IPS-15b (cell line): ENCODE measurements around the gene NUCKS1.
A peak's percentile ranks its signal among the peaks of the same experiment; 100 is the strongest.

Experiments
- H3K27me3 ChIP-seq: one replicate; pipeline ENCODE4 v1.6.1; 2013; ENCODE audit warnings: low read length; ENCODE audit not compliant: control insufficient read depth, insufficient read depth
- H3K36me3 ChIP-seq: one replicate; pipeline ENCODE4 v1.6.1; 2013; ENCODE audit warnings: low read length; ENCODE audit not compliant: control insufficient read depth, insufficient read depth
- H3K4me1 ChIP-seq: one replicate; pipeline ENCODE4 v1.6.1; 2013; ENCODE audit warnings: mild to moderate bottlenecking, low read length; ENCODE audit not compliant: control insufficient read depth, insufficient read depth
- H3K4me3 ChIP-seq: one replicate; pipeline ENCODE4 v1.5.1; 2013; ENCODE audit warnings: low read depth, low read length
- H3K9ac ChIP-seq: one replicate; pipeline ENCODE4 v1.6.1; 2013; ENCODE audit warnings: low read depth, mild to moderate bottlenecking, low read length
- H3K9me3 ChIP-seq: one replicate; pipeline ENCODE4 v1.6.1; 2013; ENCODE audit warnings: mild to moderate bottlenecking, low read length; ENCODE audit not compliant: control insufficient read depth, insufficient read depth

Gene NUCKS1, protein sequence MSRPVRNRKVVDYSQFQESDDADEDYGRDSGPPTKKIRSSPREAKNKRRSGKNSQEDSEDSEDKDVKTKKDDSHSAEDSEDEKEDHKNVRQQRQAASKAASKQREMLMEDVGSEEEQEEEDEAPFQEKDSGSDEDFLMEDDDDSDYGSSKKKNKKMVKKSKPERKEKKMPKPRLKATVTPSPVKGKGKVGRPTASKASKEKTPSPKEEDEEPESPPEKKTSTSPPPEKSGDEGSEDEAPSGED

DNA sequence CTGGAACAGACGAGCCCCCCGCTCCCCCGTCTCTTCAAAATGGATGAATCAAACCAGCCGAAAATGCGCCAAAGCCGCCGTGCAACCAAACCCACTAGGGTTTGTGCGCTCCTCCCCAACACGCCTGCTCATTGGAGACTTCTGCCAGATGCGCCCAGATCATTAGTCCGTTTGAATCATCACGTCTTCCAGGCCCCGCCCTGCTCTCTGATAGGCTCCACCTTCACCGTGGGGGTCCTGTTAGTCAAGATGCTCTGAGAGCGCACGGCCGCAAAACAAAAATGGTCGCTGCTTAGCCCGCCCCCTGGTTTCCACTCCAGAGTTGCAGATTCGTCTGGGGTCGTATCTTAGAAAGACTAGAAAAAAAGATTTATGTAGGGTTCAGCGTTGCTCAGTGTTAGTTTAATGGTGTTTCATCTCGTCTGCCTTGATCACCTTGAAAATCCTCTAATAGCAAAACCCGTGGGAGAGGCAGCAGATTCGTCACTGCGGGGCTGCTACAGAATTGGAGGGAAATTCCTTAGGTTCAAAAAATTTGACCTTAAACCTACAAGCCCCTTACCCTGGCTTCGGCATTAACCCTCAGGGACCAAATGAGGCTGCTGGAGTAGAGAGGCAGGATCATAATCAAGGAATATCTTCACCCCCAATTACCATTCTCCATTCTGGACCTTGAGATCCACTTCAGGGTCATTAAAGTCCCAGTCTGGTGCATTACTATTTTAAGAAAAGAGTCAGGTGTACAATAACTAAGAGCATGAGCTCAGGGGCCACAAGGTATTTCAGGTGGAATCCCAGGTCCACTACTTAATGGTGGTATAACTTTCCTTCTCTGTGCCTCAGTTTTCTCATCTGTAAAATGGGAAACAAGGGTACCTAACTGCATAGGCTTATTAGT lies at the start of gene NUCKS1:
Gene NUCKS1 (minus strand): TSS at position 45 of the 898 bp plus-strand sequence. CDS start 209 bp downstream, outside the sequence.
- H3K4me3 ChIP-seq: peak within 1 kb of the TSS; percentile 88
- H3K4me1 ChIP-seq: peaks cover 16% of the 10 kb centered on the region
- H3K27me3 ChIP-seq: no peaks in the 10 kb centered on the region
- no peaks in the 10 kb centered on the region for H3K36me3 ChIP-seq
- H3K9me3 ChIP-seq: no peaks in the 10 kb centered on the region
- H3K9ac ChIP-seq: peak within 1 kb of the TSS; percentile 82

DNA sequence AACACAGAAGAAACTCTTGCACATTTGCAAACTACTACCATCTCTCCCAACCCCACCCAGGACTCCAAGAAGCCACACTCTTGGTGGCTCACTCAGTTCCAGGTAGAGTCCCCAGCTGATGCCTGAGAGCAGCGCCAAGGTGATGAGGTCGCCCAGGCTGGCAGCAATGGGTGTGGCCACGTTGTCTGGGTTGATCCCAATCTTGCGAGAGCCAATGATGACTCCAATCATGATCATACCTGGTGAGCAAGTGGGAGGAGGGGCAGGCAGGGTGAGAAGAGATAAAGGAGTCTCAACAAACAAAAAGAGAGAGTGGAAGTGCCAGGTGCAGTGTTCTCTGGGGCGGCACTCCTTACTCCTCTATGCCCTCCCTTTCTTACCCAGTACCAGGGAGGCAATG lies 48.6 kb upstream of the NUCKS1 start:
- Histone ChIP-seq H3K27me3 (no peaks in the 10 kb centered on the region), H3K4me1 (no peaks in the 10 kb centered on the region), H3K9me3 (no peaks in the 10 kb centered on the region), H3K9ac (no peak overlapping the region), H3K4me3 (no peak overlapping the region), H3K36me3 (peaks cover 42% of the 10 kb centered on the region)

DNA sequence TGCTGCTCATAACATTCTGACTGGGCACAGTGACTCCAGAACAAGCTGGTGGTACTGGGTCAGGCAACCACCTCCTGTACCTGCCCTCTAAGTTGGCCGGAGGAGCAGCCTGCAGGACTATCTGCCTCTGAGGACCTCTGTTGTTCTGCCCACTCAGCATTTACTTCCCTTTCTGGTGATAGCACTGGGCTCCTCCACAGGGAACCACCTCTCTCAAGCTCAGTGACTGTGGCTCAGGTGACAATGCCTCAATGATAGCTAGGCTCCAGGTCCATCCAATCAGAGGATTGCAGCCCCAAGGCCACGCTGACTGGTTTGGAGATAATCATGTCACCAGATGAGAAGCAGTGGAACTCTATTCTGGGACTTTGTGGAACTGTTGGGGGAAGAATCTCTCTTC lies 47.2 kb upstream of the NUCKS1 start:
- Histone ChIP-seq H3K4me3 (no peak overlapping the region), H3K27me3 (no peaks in the 10 kb centered on the region), H3K4me1 (no peaks in the 10 kb centered on the region), H3K36me3 (peaks cover 43% of the 10 kb centered on the region), H3K9me3 (no peaks in the 10 kb centered on the region), H3K9ac (no peak overlapping the region)

DNA sequence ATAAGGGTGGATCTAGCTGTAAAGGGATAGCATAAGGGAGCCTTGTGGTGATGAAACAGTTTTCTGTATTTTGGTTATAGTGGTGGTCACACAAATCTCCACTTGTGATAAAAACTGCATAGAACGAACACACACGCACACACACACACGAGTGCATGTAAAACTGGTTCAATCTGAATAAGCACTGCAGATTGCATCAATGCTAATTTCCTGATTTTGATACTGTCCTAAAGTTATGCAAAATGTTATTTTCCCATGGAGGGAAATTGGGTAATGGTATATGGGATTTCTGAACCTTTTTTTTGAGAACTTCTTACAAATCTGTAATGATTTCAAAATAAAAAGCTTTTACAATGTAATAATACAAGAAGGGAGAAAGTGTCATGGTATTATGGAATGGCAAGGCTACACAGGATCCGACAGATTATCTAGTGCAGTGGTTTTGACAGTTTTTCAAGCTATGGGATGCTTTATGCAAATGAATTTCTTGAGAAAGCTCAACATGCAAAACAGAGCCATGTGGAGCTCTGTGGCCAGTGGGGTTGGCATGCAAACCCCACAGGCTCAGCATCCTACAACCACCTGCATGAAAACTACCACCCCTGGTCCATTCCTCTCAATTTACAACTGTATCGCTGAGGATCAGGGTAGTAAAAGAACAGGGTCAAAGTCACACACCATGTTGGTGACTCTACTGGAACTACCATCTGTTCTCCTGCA lies 44.2 kb upstream of the NUCKS1 start:
- Histone ChIP-seq H3K9me3 (no peaks in the 10 kb centered on the region), H3K36me3 (peaks cover 48% of the 10 kb centered on the region), H3K4me3 (no peak overlapping the region), H3K9ac (no peak overlapping the region), H3K27me3 (no peaks in the 10 kb centered on the region), H3K4me1 (no peaks in the 10 kb centered on the region)

DNA sequence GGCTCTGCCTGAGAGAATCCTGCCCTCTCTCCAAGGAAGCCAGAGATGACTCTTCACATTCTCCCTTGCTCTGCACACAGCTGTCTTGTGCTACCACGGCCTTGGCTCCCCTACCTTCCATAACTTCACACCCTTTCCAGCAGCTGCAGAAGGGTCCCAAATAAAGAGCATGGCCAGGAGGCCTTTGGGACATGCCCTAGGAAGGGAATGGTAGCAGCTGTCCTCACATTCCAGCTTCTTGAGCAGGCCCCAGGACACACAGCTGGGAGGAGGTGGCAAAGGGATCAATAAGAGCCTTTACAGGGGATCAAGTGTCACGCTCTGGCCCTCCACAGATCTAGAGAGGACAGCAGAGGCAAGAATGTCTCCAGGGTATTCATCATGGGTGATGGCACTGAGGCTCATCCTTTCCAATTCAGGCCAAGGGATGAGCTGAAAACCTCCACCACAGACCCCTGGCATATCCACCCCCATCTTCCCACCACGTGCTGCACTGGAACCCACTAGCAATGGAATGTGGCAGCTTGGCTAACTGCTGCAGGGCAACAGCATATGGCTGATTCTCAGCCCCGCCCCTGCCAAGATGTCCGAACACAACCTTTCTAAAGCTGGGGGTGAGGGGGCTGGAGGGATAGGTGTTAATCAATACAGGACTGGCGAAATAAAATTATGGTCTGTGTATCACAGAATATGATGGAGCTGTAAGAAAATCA lies 43.1 kb upstream of the NUCKS1 start:
- Histone ChIP-seq H3K9ac (no peak overlapping the region), H3K4me1 (no peaks in the 10 kb centered on the region), H3K4me3 (no peak overlapping the region), H3K36me3 (peaks cover 39% of the 10 kb centered on the region), H3K9me3 (no peaks in the 10 kb centered on the region), H3K27me3 (no peaks in the 10 kb centered on the region)

DNA sequence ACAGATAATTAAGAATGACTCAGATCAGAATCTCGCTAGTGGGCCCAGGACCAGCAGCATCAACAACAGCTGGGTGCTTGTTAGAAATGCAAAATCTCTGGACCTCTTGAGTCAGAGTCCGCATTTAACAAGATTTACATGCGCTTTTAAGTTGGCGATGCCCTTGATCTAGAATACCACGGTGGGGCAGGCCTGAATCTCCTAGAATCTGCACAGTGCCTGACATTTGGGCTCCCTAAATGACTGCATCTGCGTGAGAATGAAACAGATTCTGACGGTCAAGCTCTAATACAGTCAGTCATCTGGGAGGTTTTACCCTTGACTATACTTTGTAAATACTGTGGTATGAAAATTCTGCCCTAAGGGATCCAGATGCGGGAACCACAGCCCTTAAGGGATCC lies 42.5 kb upstream of the NUCKS1 start:
- Histone ChIP-seq H3K36me3 (peaks cover 33% of the 10 kb centered on the region), H3K9me3 (no peaks in the 10 kb centered on the region), H3K9ac (no peak overlapping the region), H3K4me3 (no peak overlapping the region), H3K4me1 (no peaks in the 10 kb centered on the region), H3K27me3 (no peaks in the 10 kb centered on the region)

DNA sequence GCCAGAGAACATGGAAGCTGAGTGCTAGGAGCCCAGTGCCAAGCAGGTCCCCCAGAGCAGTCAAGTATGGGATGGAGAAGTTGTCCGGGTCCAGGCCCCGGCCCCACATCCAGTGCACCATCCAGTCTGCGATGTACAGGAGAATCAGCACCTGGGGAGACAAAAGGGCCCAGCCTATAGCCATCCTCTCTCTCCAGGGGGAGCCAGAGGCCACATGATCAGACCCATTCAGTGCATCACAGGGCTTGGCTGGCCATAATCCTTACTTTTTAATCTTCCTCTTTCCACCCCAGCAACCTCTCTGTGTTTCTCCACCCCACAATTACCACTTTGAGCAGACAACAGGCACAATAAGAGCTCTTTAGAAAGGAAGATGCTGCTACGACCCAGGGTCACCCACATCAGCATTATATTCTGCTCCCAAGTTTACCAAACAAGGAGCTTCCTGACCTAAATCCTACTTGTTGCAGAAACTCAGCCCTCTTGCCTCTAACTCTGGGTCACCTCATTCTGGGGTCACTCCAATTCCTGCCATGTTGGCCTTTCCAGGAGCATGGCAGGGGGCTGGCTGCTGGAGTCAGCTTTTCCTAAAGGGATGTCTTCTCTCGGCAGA lies 41.7 kb upstream of the NUCKS1 start:
- no peak overlapping the region for H3K9ac ChIP-seq
- peaks cover 25% of the 10 kb centered on the region for H3K36me3 ChIP-seq
- no peaks in the 10 kb centered on the region for H3K9me3 ChIP-seq
- H3K27me3 ChIP-seq: no peaks in the 10 kb centered on the region
- H3K4me1 ChIP-seq: no peaks in the 10 kb centered on the region
- H3K4me3 ChIP-seq: no peak overlapping the region

DNA sequence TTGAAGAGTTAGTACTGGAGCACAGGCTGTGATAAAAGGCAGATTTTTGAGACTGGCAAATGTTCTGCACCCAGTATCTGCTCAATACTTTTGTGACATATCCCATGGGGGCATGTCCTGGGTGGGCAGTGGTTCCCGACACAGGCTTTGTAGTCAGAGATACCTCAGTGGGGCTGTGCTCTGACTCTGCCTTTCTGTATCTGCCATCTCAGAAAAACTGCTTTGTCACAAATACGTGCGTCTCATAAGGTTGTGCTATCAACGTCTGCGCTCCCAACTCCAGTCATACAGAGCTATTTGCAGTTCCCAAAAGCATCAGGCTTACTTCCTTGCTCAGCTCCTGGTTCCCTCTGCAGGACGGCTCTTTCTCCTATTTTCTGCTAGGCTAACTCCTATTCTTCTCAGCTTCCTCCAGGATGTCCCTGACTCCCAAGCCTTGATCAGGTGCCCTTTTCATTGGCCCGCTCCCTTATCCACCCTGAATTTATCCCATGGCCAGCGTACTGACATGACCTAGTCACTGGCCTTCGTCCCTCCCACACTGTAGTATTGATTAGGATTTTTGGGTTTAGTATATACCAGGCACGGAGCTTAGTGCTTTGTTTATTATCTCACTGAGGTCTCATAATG lies 37.4 kb upstream of the NUCKS1 start:
- Histone ChIP-seq H3K9ac (no peak overlapping the region), H3K4me1 (no peaks in the 10 kb centered on the region), H3K9me3 (no peaks in the 10 kb centered on the region), H3K36me3 (peaks cover 16% of the 10 kb centered on the region), H3K4me3 (no peak overlapping the region), H3K27me3 (no peaks in the 10 kb centered on the region)

DNA sequence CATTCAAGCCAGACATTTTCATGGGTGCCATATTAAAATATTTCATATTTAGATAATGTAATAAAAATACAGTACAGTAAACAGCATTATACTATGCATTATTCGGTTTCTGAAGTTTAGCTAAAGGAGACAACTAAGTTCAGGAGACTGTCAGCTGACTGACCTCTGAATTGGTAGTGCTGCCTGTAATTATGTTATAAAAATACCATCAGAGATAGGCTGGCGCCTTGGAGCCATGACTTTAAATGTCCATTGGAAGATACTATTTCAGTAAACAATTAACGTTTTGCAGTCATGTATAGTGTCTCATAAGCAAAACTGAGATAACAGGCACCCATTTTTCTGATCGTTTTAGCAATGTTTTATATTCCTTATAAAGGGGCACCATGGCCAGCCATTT lies 36.6 kb upstream of the NUCKS1 start:
- H3K9ac ChIP-seq: no peak overlapping the region
- H3K36me3 ChIP-seq: peaks cover 11% of the 10 kb centered on the region
- no peaks in the 10 kb centered on the region for H3K4me1 ChIP-seq
- no peaks in the 10 kb centered on the region for H3K27me3 ChIP-seq
- no peak overlapping the region for H3K4me3 ChIP-seq
- no peaks in the 10 kb centered on the region for H3K9me3 ChIP-seq

DNA sequence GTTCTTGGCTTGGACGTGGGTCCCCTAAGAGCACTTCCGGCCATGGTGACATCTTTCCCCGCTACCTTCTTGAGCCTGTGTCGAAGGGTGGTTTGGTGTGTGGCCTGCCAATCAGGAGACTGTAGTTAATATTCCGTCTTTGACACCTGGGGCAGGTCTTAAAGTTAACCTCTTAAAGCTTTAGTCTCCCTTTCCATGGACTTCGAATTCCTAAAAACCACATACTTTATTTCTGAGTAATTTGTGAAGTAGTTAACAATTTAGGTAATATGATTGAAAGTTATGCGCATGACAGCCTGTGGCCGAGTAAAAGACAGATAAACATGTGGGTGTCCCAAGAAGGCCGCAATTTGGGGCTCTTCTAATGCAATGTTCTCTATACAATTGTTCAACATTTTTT lies 35.5 kb upstream of the NUCKS1 start:
- H3K4me1 ChIP-seq: no peaks in the 10 kb centered on the region
- no peaks in the 10 kb centered on the region for H3K27me3 ChIP-seq
- no peak overlapping the region for H3K4me3 ChIP-seq
- H3K9ac ChIP-seq: no peak overlapping the region
- H3K9me3 ChIP-seq: no peaks in the 10 kb centered on the region
- H3K36me3 ChIP-seq: peaks cover 6% of the 10 kb centered on the region

DNA sequence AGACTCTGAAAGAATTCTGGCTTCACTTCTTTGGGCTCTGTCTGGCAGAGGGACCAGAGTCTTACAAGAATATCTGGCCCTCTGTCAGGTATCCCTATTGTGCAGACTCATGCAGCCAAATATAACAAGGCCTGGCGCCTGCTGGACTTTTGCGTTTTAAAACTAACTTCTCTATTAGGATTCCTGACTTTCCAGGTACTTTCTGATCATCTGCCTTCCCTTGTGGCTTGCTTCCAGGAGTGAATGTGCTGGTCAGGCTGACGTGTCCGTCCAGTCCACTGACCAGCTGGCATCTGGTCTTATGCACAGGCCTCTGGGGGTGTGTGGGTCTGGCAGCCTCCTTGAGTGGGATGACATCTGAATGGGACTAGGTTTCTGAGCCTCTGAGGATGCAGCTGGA lies 33.9 kb upstream of the NUCKS1 start:
- Histone ChIP-seq H3K27me3 (no peaks in the 10 kb centered on the region), H3K9ac (no peak overlapping the region), H3K4me3 (no peak overlapping the region), H3K9me3 (no peaks in the 10 kb centered on the region), H3K36me3 (no peaks in the 10 kb centered on the region), H3K4me1 (no peaks in the 10 kb centered on the region)
